DOHH2 (cell line): ENCODE measurements around the gene TAF1D.

Source experiments
- EZH2phosphoT487 ChIP-seq: fragments of 200-600 bp; sonication (generic); IDR thresholded peaks from 2 replicates; pipeline ENCODE4 v1.6.1; 2017; ENCODE audit warnings: borderline replicate concordance, mild to moderate bottlenecking, antibody characterized with exemption, low read length, moderate library complexity, mixed read lengths
- TF ChIP-seq, protein P1 (sequence below): fragments of 200-600 bp; sonication (generic); IDR thresholded peaks from one replicate; pipeline ENCODE4 v1.5.1; 2014; ENCODE audit warnings: antibody characterized with exemption, mild to moderate bottlenecking, low read depth, low read length; ENCODE audit not compliant: poor library complexity, severe bottlenecking

DNA sequence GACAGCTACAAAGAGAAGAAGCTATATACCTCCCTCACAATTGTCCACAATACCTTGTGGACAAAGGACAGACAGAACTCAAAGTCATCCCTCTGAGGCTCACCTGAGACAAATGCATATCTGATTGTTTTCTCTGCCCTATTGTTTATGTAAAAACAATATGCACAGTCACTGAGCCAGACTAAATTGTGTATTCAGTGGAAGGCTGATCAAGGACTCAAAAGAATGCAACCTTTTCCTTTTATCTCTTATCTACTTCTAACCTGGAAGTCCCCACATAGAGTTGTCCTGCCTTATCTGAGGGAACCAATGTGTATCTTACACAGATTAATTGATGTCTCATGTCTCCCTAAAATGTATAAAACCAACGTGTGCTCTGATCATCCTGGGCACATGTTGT is 28.9 kb upstream of the TAF1D start:
- TF ChIP-seq, protein P1, sequence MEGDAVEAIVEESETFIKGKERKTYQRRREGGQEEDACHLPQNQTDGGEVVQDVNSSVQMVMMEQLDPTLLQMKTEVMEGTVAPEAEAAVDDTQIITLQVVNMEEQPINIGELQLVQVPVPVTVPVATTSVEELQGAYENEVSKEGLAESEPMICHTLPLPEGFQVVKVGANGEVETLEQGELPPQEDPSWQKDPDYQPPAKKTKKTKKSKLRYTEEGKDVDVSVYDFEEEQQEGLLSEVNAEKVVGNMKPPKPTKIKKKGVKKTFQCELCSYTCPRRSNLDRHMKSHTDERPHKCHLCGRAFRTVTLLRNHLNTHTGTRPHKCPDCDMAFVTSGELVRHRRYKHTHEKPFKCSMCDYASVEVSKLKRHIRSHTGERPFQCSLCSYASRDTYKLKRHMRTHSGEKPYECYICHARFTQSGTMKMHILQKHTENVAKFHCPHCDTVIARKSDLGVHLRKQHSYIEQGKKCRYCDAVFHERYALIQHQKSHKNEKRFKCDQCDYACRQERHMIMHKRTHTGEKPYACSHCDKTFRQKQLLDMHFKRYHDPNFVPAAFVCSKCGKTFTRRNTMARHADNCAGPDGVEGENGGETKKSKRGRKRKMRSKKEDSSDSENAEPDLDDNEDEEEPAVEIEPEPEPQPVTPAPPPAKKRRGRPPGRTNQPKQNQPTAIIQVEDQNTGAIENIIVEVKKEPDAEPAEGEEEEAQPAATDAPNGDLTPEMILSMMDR = no peak
- TF ChIP-seq EZH2phosphoT487 = no peak
